ENCODE data around the gene ZNF592.
"Not testable (repeated sequence)": the region's sequence is repeated elsewhere in the genome, so short reads cannot be mapped to it uniquely, and the experiment has no call there.

The ZNF592 gene, protein sequence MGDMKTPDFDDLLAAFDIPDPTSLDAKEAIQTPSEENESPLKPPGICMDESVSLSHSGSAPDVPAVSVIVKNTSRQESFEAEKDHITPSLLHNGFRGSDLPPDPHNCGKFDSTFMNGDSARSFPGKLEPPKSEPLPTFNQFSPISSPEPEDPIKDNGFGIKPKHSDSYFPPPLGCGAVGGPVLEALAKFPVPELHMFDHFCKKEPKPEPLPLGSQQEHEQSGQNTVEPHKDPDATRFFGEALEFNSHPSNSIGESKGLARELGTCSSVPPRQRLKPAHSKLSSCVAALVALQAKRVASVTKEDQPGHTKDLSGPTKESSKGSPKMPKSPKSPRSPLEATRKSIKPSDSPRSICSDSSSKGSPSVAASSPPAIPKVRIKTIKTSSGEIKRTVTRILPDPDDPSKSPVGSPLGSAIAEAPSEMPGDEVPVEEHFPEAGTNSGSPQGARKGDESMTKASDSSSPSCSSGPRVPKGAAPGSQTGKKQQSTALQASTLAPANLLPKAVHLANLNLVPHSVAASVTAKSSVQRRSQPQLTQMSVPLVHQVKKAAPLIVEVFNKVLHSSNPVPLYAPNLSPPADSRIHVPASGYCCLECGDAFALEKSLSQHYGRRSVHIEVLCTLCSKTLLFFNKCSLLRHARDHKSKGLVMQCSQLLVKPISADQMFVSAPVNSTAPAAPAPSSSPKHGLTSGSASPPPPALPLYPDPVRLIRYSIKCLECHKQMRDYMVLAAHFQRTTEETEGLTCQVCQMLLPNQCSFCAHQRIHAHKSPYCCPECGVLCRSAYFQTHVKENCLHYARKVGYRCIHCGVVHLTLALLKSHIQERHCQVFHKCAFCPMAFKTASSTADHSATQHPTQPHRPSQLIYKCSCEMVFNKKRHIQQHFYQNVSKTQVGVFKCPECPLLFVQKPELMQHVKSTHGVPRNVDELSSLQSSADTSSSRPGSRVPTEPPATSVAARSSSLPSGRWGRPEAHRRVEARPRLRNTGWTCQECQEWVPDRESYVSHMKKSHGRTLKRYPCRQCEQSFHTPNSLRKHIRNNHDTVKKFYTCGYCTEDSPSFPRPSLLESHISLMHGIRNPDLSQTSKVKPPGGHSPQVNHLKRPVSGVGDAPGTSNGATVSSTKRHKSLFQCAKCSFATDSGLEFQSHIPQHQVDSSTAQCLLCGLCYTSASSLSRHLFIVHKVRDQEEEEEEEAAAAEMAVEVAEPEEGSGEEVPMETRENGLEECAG (N-terminal part only)

DNA sequence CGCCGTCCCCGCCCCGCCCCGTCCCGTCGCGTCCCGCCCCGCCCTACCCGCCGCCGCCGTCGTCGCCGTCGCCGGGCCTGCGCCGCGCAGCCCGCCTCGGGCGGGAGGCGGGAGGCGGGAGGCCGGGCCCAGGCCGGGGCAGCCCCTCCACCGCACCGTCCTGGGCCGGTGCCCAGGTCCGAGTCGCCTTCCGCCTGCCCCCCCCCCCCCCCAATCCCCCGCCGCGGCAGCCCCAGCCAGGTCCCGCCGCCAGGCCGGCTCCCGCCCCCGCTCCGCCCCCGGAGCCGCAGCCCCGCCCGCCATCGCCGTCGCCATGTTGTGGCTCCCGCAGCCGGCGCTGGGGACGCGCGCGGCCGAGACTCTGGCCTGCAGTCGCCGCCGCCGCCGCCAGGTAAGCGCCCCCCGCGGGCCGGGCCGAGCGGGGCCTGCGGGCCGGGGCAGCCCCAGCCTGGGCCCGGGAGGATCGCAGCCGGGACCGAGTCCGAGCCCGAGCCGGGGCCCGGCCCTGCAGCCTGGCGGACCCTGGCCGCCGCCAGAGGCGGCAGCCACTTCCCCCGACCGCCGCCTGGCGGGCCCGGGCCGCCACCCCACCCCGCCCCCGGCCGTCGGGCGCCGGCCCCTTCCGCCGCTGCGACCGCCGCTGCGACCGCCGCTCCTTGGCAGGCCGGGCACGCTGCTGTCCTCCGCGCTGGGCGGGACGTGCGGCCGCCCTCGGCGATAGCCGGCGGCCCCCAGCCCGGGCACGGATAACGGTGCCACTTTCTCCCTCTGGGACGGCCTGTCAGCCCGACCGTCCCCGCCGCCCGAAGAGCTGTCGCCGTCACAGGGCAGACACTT lies at the start of gene ZNF592:
Gene ZNF592 (plus strand): TSS at position 319 of the 837 bp plus-strand sequence. CDS start 34,084 bp downstream, outside the sequence.
- peak; percentile 75 to 76 for DNase-seq (ENCODE audit: low read depth in 1 of 2, low spot score in 1 of 2)

DNA sequence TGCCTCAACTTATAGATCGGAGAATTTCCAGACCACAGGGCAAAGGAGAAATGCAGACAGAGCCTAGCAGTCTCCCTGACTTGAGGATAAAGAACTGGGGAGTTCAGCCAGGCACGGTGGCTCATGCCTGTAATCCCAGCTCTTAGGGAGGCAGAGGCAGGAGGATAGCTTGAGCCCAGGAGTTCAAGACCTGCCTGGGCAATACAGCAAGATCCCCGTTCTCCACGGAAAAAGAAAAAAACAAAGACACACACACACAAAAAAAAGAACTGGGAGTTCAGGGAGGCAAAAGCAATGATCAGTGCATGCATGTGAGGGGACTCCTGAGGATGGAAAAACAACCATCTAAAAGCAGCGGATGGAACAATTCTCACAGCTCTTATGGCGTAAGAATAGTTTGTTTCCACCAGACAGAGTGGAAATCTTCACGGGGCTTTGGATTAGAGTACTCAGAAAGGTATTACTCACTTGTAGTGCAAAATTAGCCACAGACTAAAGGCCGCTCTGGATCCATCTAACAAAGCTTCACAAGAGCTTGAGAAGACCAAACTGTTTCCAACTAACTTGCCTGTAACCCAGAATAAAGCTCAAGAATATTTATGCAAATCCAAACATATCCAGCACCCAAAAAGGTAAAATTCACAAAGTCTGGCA lies 48.7 kb upstream of the ZNF592 start:
- DNase-seq (ENCODE audit: low read depth in 1 of 2, low spot score in 1 of 2), result no peak

DNA sequence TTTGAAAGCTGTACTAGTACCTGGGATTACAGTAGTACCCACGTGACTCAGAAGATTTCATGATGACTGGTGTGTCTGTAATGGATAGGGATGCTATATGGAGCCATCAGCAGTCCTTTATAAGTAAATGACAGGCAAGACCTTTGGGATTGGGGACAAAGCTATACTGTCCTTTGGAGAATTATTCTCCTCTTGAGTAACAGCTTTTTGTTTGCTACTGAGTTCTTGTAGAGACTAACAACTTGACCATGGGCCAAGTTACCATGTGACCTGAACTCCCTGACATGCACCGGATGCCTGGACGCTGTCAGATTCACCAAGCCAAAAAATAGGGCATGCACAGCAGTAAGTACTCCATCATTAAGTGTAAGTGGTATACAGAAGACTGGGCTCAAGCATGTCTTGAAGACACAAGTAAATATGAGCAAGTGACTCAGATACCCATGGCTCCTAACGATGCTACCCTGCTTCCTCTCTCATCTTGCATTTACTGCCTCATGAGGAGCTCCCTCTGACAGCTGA lies 45.4 kb upstream of the ZNF592 start:
- DNase-seq (ENCODE audit: low read depth in 1 of 2, low spot score in 1 of 2), result no peak

DNA sequence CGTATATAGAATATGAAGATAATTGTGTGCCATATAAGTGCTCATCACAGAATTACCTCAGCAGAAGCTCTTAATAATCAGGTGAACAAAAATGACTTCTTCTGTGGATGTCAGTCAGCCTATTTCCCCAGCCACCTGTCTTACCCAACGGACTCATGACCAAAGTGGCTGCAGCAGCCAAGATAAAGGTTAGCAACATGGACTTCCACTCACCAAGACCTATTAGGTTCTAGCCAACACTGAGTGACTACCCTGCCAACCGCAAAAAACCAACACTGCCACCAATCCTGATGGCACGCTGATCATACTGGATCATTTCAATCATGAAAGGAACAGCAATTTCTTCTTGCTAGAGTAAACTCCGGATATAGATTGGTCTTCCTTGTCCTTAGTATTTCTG lies 44.6 kb upstream of the ZNF592 start:
- DNase-seq (ENCODE audit: low read depth in 1 of 2, low spot score in 1 of 2), result no peak

DNA sequence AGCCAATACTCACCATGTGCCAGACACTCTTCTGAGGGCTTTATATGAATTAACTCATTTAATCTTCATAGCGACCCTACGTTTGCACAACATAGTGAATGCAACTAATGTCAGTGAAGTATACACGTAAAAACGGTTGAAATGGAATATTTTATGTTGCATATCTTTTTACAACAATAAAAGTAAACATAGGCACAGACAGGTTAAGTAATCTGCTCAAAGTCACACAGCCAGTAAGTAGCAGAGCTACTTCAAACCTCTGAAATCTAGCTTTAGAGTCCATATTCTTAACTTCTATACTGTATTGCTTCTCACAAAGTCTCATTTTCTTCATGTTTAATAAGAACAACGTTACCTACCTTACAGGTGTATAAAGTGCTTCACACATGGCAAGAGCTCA lies 34.0 kb upstream of the ZNF592 start:
- no peak for DNase-seq (ENCODE audit: low read depth in 1 of 2, low spot score in 1 of 2)

DNA sequence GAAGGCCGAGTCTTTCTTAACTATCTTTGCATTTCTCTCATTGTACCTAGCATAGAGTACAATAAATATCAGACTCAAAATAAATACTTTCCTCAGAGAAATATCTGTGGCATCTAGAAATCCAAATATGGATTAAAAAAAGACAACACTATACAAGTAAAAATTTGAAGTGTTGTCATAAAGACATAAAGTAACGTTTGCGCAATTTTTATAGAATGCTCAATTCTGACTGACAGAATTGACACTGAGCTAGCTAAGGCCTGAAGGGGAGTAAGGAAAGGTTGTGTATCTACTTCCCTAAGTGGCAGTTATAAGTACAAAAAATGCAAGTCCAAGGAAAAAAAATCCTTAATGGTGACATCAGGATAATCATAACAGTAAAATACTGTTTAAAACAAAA lies 33.6 kb upstream of the ZNF592 start:
- DNase-seq (ENCODE audit: low read depth in 1 of 2, low spot score in 1 of 2), result no peak

DNA sequence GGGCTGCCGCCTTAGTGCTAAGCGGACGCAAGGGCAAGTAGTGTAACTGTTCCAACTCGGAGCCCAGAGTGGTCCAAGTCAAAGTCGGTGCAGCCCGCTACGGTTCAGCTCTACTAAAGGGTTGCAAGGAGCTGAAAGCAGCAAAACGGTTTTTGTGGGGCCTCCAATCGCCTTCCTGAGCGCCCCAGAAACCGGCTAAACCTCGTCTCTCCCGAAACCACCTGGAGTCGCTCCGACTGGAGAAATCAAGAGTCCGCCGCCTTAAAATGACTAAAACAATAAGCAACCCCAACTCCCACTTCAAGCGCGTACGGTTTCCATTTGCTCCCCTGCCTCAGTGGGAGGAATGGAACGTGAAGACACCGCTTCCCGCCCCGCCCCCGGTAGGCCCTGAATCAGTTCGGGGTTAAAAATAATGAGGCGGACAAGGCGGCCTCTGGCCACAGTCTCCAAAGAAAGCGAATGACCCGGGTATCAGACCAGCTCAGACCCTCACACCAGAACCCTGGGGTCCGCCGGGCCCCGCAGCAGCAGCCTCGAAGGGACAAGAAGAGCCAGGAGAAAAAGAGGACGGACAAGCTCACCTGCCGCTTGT lies 32.9 kb upstream of the ZNF592 start:
- peak in 1 of 2 donors; percentile 27 for DNase-seq (ENCODE audit: low read depth in 1 of 2, low spot score in 1 of 2)

DNA sequence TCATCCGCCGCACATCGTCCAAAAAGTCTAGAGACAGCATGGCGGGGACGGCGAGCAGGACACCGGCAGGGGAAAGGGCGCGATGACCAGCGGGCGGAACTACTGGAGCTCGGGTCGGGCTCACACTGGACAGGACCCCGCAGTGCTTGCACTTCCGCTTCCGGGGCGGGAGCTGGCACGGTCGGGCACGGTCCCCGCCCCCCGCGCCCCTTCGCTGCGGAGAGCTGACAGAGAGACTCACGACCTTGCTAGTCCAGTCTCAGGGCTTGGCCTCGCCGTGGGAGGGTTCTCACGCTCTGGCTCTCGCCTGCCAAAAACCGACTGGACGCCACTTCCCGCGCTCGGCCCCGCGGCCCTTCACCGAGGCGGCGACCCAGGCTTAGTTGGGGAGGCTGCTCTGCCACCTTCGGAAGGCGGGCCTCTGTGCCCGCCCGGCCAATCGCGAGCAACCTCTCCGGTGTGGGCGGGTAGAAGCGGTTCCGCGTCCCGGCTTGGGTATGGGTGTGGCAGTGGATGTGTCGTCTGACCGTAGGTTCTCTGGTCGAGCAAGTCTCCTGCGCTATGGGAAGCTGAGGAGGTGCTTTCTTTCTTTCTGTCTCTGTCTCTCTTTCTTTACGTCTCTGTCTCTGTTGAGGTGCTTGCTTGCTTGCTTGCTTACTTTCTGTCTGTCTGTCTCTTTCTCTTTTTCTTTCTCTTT lies 32.2 kb upstream of the ZNF592 start, which contains the start of gene SEC11A:
Gene SEC11A (minus strand): TSS at position 104 of the 697 bp plus-strand sequence. CDS start 64 bp downstream, at position 40.
- DNase-seq (ENCODE audit: low read depth in 1 of 2, low spot score in 1 of 2), result peak; percentile 84

DNA sequence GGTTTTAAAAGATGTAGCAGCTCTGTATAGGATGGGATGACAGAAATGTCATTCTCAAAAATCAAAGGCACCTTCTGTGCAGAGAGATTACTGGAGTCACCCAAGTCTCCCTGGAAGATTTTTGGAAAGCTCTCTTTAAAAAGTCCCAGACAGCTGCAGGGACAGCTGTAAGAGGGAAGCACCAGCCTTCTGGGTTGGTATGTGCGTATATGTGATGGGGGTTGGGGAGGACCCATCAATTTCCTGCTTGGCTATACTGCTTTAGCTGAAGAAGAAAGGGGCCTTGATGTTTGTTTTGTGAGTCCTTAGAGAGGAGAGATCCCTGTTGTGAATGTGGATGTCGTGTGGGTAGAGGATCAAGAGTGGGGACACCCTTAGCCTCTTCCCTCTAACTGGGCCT lies 27.0 kb upstream of the ZNF592 start:
- no peak for DNase-seq (ENCODE audit: low read depth in 1 of 2, low spot score in 1 of 2)

DNA sequence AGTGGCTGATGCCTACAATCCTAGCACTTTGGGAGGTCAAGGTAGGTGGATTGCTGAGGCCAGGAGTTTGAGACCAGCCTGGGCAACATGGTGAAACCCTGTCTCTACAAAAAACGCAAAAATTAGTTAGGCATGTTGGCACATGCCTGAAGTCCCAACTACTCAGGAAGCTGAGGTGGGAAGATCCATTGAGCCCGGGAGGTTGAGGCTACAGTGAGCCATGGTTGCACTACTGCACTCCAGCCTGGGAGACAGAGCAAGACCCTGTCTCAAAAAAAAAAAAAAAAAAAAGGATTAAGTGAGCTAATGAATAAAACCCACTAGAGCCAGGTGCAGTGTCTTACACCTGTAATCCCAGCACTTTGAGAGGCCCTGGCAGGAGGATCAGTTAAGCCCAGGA lies 25.8 kb upstream of the ZNF592 start:
- no peak for DNase-seq (ENCODE audit: low read depth in 1 of 2, low spot score in 1 of 2)

DNA sequence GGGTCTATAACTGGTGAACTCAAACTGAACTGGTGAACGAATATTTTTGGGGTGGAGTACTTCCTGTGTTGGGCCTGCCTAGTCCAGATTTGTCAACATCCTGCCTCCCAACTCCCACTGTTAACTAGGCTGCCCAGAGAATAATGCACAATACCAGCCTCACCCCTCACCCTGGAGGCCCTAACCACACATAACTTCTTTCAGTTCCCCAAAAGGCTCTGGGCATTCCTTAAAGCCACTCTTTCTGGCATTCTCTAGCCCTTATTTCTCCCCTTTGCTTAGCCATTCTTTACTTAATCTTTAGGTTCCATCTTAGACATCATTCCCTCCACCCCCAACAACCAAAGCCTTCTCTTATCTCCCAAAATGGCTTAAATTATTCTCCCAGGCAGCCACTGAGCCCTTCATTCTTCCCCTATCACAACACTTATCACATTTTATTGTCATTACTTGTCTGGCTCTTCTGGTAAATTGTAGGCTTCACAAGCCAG lies 23.3 kb upstream of the ZNF592 start:
- no peak for DNase-seq (ENCODE audit: low read depth in 1 of 2, low spot score in 1 of 2)

DNA sequence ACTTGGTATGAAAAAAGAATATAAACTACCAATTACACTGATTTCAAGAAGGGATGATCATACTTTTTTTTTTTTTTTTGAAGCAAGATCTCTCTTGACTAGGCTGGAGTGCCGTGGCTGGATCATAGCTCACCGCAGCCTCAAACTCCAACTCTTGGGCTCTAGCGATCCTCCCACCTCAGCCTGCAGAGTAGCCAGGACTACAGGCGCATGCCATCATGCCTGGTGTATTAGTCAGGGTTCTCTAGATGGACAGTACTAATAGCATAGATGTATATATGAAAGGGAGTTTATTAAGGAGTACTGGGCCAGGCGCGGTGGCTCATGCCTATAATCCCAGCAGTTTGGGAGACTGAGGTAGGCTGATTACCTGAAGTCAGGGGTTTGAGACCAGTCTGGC lies 21.0 kb upstream of the ZNF592 start:
- DNase-seq (ENCODE audit: low read depth in 1 of 2, low spot score in 1 of 2), result no peak

DNA sequence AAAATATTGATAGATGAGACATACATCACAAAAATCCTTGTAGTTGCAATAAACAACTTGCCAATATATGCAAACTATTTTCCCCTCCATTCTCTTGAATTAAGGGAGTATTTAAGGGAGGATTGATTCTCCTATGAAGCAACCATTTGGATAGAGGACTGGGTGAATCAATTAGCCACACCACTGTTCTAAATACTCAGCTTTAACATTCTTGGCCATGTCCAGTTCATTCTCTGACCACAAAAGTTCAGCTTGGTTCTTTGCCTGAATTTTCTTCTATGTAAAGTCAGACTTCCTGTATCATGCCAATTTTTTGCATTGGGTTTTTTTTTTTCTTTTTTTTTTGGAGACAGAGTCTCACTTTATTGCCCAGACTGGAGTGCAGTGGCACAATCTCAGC lies 16.6 kb upstream of the ZNF592 start:
- DNase-seq (ENCODE audit: low read depth in 1 of 2, low spot score in 1 of 2), result no peak

DNA sequence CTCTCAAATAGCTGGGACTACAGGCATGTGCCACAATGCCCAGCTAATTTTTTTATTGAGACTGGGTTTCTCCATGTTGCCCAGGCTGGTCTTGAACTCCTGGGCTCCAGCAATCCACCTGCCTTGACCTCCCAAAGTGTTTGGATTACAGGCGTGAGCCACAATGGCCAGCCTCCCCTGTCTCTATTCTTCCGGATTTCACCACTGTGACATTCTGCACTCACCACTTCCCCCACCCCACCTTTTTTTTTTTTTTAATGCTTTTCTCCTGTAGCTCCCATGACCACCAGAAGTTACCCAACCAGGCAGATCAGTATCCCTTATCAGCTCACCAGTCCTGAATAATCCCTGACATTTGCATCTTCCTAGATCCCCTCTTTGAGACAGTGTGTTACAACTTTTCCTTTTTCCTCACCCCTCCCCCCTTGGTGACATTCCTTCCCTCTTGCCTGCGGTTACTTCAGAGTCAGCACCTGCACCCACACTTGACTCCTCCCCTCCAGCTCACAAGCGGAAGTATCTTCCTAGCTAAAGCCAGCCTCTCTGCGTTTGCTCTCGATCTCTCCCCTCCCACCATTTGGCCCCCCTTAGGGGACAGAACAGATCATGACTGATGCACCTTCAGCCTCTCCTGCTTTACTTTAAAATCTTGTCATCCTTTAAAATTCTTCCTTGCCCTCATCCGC lies 13.5 kb upstream of the ZNF592 start:
- DNase-seq (ENCODE audit: low read depth in 1 of 2, low spot score in 1 of 2), result peak; percentile 28 to 29

DNA sequence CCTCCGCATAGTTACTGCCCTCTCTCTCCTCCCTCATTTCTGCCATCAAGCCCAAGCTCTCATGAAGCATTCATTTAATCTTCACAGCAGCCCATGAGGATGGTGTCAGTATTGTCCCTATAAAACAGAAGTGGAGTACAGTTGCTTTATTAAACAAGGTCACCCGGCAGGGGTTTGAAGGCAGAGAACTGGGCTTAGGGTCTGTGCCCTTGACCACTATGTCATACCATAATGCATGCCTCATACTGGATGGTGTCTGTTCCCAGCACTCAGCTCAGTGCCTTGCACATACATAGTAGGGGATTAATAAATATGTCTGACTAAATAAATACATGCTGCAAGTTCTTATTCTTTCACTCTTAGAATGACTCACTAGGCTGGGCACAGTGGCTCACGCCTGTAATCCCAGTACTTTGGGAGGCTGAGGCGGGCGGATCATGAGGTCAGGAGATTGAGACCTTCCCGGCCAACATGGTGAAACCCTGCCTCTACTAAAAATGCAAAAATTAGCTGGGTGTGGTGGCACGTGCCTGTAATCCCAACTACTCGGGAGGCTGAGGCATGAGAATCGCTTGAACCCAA lies 12.8 kb upstream of the ZNF592 start:
- DNase-seq (ENCODE audit: low read depth in 1 of 2, low spot score in 1 of 2), result not testable (repeated sequence)

DNA sequence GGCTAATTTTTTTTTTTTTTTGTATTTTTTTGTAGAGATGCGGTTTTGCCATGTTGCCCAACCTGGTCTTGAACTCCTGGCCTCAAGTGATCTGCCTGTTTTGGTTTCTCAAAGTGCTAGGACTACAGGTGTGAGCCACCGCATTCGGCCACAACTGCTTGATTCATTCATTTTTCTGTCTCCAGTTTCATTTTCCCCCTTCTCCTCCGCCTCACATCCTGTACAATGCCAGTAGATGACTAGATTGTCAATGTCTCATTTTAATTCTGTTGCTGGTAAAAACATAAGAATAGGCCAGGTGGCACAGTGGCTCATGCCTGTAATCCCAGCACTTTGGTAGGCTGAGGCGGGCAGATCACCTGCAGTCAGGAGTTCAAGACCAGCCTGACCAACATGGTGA lies 12.0 kb upstream of the ZNF592 start:
- DNase-seq (ENCODE audit: low read depth in 1 of 2, low spot score in 1 of 2), result peak in 1 of 2 donors; percentile 16

DNA sequence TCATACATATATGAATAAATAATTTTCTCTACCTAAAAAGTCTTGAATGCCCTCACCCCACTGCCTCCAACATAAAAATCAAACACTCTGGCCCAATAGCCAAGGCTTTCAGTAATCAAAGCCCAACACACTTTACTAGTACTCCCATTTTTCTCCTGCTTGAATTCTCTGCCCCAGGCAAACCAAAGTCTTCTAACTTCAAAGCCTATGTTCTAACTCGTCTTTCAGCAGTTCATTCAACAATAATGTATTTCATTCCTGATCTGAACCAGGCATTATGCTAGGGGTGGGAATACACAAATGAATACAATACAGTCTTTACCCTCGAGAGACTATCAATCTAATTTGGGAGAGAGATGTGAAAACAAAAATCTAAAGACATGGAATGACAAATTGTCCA lies 11.4 kb upstream of the ZNF592 start:
- DNase-seq (ENCODE audit: low read depth in 1 of 2, low spot score in 1 of 2), result no peak

DNA sequence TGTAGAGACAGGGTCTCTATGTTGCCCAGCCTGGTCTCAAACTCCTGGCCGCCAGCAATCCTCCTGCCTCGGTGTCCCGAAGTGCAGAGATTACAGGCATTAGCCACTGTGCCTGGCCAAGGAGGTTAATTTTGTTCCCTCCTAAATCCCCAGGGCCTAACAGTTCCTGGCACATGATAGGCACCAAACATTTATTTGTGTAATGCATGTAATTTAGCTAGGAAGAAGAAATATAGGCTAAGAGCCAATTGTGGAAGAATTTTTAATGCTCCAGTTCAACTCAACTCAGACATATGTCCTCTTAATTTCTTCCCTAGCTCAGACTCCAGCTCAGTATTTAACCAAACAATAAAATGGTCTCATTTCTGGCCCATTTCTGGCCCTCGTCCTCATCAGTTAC lies 7.7 kb upstream of the ZNF592 start:
- DNase-seq (ENCODE audit: low read depth in 1 of 2, low spot score in 1 of 2), result no peak
